Liver (tissue), 3 donors: ENCODE results near the gene PATL2.
"Not testable (repeated sequence)": the region's sequence is repeated elsewhere in the genome, so short reads cannot be mapped to it uniquely, and the experiment has no call there.

Experiments
- EGR1 ChIP-seq, 2 donors: IDR thresholded peaks; 2 replicates each; pipeline ENCODE4 v1.6.1; 2016 to 2018; ENCODE audit warnings: antibody characterized with exemption in 2 of 2, low read depth in 2 of 2
- FOXA1 ChIP-seq: IDR thresholded peaks from 2 replicates; pipeline ENCODE4 v1.6.1; 2016; ENCODE audit warnings: antibody characterized with exemption
- JUND ChIP-seq, 2 donors: IDR thresholded peaks; 2 replicates each; pipeline ENCODE4 v1.6.1; 2016; ENCODE audit warnings: antibody characterized with exemption in 2 of 2
- TAF1 ChIP-seq: conservative IDR thresholded peaks from 2 replicates; pipeline ENCODE4 v1.6.1; 2016; ENCODE audit warnings: antibody characterized with exemption, mild to moderate bottlenecking
- YY1 ChIP-seq: IDR thresholded peaks from 2 replicates; pipeline ENCODE4 v1.6.1; 2016; ENCODE audit warnings: antibody characterized with exemption, mild to moderate bottlenecking
- TF ChIP-seq, protein P1 (sequence below): IDR thresholded peaks from 2 replicates; pipeline ENCODE4 v1.6.1; 2016; ENCODE audit warnings: antibody characterized with exemption, mild to moderate bottlenecking
- TF ChIP-seq, protein P2 (sequence below): fragments of 150-350 bp; IDR thresholded peaks from 2 replicates; pipeline ENCODE4 v1.5.1; 2017; ENCODE audit warnings: improper control_type of control experiment, low read depth, low read length; ENCODE audit not compliant: missing input control
- TF ChIP-seq, protein P3 (sequence below): IDR thresholded peaks from 2 replicates; pipeline ENCODE4 v1.6.1; 2016; ENCODE audit warnings: antibody characterized with exemption
- donor health status: healthy.
- donor health status: healthy.

DNA sequence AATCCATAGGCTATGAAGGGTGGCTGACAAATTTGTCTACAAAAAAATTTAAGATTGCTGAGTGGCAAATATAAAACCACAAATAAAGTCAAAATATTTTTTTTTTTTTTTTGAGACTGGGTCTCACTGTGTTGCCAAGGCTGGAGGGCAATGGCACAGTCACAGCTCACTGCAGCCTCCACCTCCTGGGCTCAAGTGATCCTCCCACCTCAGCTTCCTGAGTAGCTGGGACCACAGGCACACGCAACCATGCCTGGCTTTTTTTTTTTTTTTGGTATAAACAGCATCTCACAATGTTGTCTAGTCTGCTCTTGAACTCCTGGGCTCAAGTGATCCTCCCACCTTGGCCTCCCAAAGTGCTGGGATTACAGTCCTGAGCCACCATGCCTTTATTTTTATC, 20.9 kb downstream of the PATL2 start:
- not testable (repeated sequence) for TF ChIP-seq TAF1; YY1; FOXA1; EGR1 (IDR thresholded peaks at IDR 0.05; ENCODE audit: low read depth in 2 of 2); JUND (IDR thresholded peaks at IDR 0.05)
- TF ChIP-seq, protein P1, sequence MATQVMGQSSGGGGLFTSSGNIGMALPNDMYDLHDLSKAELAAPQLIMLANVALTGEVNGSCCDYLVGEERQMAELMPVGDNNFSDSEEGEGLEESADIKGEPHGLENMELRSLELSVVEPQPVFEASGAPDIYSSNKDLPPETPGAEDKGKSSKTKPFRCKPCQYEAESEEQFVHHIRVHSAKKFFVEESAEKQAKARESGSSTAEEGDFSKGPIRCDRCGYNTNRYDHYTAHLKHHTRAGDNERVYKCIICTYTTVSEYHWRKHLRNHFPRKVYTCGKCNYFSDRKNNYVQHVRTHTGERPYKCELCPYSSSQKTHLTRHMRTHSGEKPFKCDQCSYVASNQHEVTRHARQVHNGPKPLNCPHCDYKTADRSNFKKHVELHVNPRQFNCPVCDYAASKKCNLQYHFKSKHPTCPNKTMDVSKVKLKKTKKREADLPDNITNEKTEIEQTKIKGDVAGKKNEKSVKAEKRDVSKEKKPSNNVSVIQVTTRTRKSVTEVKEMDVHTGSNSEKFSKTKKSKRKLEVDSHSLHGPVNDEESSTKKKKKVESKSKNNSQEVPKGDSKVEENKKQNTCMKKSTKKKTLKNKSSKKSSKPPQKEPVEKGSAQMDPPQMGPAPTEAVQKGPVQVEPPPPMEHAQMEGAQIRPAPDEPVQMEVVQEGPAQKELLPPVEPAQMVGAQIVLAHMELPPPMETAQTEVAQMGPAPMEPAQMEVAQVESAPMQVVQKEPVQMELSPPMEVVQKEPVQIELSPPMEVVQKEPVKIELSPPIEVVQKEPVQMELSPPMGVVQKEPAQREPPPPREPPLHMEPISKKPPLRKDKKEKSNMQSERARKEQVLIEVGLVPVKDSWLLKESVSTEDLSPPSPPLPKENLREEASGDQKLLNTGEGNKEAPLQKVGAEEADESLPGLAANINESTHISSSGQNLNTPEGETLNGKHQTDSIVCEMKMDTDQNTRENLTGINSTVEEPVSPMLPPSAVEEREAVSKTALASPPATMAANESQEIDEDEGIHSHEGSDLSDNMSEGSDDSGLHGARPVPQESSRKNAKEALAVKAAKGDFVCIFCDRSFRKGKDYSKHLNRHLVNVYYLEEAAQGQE = not testable (repeated sequence)
- TF ChIP-seq, protein P2, sequence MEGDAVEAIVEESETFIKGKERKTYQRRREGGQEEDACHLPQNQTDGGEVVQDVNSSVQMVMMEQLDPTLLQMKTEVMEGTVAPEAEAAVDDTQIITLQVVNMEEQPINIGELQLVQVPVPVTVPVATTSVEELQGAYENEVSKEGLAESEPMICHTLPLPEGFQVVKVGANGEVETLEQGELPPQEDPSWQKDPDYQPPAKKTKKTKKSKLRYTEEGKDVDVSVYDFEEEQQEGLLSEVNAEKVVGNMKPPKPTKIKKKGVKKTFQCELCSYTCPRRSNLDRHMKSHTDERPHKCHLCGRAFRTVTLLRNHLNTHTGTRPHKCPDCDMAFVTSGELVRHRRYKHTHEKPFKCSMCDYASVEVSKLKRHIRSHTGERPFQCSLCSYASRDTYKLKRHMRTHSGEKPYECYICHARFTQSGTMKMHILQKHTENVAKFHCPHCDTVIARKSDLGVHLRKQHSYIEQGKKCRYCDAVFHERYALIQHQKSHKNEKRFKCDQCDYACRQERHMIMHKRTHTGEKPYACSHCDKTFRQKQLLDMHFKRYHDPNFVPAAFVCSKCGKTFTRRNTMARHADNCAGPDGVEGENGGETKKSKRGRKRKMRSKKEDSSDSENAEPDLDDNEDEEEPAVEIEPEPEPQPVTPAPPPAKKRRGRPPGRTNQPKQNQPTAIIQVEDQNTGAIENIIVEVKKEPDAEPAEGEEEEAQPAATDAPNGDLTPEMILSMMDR = not testable (repeated sequence)
- TF ChIP-seq, protein P3, sequence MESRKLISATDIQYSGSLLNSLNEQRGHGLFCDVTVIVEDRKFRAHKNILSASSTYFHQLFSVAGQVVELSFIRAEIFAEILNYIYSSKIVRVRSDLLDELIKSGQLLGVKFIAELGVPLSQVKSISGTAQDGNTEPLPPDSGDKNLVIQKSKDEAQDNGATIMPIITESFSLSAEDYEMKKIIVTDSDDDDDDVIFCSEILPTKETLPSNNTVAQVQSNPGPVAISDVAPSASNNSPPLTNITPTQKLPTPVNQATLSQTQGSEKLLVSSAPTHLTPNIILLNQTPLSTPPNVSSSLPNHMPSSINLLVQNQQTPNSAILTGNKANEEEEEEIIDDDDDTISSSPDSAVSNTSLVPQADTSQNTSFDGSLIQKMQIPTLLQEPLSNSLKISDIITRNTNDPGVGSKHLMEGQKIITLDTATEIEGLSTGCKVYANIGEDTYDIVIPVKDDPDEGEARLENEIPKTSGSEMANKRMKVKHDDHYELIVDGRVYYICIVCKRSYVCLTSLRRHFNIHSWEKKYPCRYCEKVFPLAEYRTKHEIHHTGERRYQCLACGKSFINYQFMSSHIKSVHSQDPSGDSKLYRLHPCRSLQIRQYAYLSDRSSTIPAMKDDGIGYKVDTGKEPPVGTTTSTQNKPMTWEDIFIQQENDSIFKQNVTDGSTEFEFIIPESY = not testable (repeated sequence)
